ENCODE results near the gene PIEZO2.

Gene PIEZO2

DNA sequence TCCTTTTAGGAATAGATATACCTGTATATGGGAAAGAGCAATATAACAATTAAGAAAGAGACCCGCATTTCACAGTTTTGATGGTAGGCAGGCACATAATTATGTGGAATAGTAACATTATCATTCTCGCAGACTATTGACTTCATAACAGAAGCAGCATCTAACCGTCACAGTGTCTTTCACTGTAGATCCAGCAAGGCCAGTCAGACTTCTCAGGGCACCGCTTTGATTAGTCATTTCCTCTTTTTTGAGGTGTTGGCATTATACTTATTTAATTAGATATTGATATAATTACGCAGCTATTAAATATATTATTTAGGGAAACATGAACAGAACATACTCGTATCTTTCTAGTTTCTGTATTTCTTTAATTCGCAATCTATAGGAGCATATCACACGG is 447.2 kb downstream of the PIEZO2 start:
- H3K4me2 ChIP-seq (ENCODE audit: low read depth, low read length, poor library complexity, severe bottlenecking): no peak overlapping the region
- H3K27ac ChIP-seq (ENCODE audit: low read depth, low read length): no peak overlapping the region
- H3K36me3 ChIP-seq (ENCODE audit: low read length): no peaks in the 10 kb centered on the region
- H3K9me2 ChIP-seq (replicated peaks; ENCODE audit: insufficient read depth, low read length): no peaks in the 10 kb centered on the region
- H3K9me3 ChIP-seq (ENCODE audit: insufficient read depth, low read length): no peaks in the 10 kb centered on the region
- no peaks in the 10 kb centered on the region for H3K79me2 ChIP-seq (ENCODE audit: insufficient read depth, low read length)
- no peaks in the 10 kb centered on the region for H4K20me1 ChIP-seq (ENCODE audit: low read depth, low read length)
- no peaks in the 10 kb centered on the region for H3K27me3 ChIP-seq (ENCODE audit: low read length)
- H3F3A ChIP-seq (ENCODE audit: insufficient read depth): no peaks in the 10 kb centered on the region
- no peak overlapping the region for H3K9ac ChIP-seq (ENCODE audit: low read length)
- no peak overlapping the region for H3K4me3 ChIP-seq (ENCODE audit: insufficient read depth, low read length, poor library complexity, severe bottlenecking)
- no peak overlapping the region for H2AFZ ChIP-seq (ENCODE audit: low read depth, low read length, severe bottlenecking)
- TF ChIP-seq, protein P1, sequence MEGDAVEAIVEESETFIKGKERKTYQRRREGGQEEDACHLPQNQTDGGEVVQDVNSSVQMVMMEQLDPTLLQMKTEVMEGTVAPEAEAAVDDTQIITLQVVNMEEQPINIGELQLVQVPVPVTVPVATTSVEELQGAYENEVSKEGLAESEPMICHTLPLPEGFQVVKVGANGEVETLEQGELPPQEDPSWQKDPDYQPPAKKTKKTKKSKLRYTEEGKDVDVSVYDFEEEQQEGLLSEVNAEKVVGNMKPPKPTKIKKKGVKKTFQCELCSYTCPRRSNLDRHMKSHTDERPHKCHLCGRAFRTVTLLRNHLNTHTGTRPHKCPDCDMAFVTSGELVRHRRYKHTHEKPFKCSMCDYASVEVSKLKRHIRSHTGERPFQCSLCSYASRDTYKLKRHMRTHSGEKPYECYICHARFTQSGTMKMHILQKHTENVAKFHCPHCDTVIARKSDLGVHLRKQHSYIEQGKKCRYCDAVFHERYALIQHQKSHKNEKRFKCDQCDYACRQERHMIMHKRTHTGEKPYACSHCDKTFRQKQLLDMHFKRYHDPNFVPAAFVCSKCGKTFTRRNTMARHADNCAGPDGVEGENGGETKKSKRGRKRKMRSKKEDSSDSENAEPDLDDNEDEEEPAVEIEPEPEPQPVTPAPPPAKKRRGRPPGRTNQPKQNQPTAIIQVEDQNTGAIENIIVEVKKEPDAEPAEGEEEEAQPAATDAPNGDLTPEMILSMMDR (IDR thresholded peaks at IDR 0.05; ENCODE audit: insufficient read depth, low read length, poor library complexity, severe bottlenecking): no peak
- TF ChIP-seq EZH2phosphoT487 (conservative IDR thresholded peaks at IDR 0.05; ENCODE audit: low read length): no peak

DNA sequence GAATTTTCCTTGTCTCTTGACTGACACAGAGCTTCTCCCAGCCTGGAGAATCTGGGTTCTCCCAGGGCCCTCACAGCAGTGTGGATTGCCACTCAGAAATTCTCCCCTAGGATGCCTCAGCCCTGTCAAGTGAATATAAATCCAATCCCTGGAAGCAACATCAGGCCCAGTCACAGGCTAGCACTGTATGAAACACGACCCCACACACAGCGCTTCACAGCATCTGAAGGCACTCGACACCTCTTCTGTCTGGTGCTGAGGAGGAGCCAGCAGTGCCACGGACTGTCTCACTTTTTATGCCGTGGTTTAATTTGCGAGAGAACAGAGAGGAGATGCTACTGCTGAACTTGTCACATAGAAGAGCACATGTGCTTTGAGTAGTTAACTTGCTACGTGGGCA is 459.0 kb downstream of the PIEZO2 start:
- no peaks in the 10 kb centered on the region for H3F3A ChIP-seq (ENCODE audit: insufficient read depth)
- H3K9me3 ChIP-seq (ENCODE audit: insufficient read depth, low read length): no peaks in the 10 kb centered on the region
- no peak overlapping the region for H3K9ac ChIP-seq (ENCODE audit: low read length)
- no peaks in the 10 kb centered on the region for H3K27me3 ChIP-seq (ENCODE audit: low read length)
- no peak overlapping the region for H3K4me2 ChIP-seq (ENCODE audit: low read depth, low read length, poor library complexity, severe bottlenecking)
- H2AFZ ChIP-seq (ENCODE audit: low read depth, low read length, severe bottlenecking): no peak overlapping the region
- no peaks in the 10 kb centered on the region for H3K36me3 ChIP-seq (ENCODE audit: low read length)
- no peaks in the 10 kb centered on the region for H3K79me2 ChIP-seq (ENCODE audit: insufficient read depth, low read length)
- TF ChIP-seq, protein P1 (IDR thresholded peaks at IDR 0.05; ENCODE audit: insufficient read depth, low read length, poor library complexity, severe bottlenecking): no peak
- no peak for TF ChIP-seq EZH2phosphoT487 (conservative IDR thresholded peaks at IDR 0.05; ENCODE audit: low read length)
- H3K4me3 ChIP-seq (ENCODE audit: insufficient read depth, low read length, poor library complexity, severe bottlenecking): no peak overlapping the region
- H4K20me1 ChIP-seq (ENCODE audit: low read depth, low read length): no peaks in the 10 kb centered on the region
- H3K9me2 ChIP-seq (replicated peaks; ENCODE audit: insufficient read depth, low read length): no peaks in the 10 kb centered on the region
- H3K27ac ChIP-seq (ENCODE audit: low read depth, low read length): no peak overlapping the region

DNA sequence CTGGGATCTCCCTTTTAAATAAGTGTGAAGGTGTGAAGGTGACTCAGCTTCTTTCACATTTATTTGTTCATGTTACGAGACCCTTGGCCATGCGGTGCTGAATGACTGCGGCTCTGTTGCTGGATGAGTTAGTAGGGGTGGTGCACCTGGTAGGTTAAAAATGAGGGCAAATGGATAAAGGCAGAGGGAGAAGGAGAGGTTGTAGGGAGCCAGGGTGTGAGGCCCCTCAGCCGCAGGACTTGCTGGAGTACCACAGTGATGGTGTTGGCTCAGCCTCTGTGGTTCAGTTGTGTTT is 459.4 kb downstream of the PIEZO2 start:
- Histone ChIP-seq H3K9ac (ENCODE audit: low read length) (no peak overlapping the region), H3K4me3 (ENCODE audit: insufficient read depth, low read length, poor library complexity, severe bottlenecking) (no peak overlapping the region)
- no peak for TF ChIP-seq EZH2phosphoT487 (conservative IDR thresholded peaks at IDR 0.05; ENCODE audit: low read length)
- TF ChIP-seq, protein P1 (IDR thresholded peaks at IDR 0.05; ENCODE audit: insufficient read depth, low read length, poor library complexity, severe bottlenecking): no peak

More for the DNA sequence above, 459.4 kb downstream of the PIEZO2 start:
- Histone ChIP-seq H3K79me2 (ENCODE audit: insufficient read depth, low read length) (no peaks in the 10 kb centered on the region), H3F3A (ENCODE audit: insufficient read depth) (no peaks in the 10 kb centered on the region), H3K27ac (ENCODE audit: low read depth, low read length) (no peak overlapping the region), H2AFZ (ENCODE audit: low read depth, low read length, severe bottlenecking) (no peak overlapping the region), H3K27me3 (ENCODE audit: low read length) (no peaks in the 10 kb centered on the region), H3K9me2 (replicated peaks; ENCODE audit: insufficient read depth, low read length) (no peaks in the 10 kb centered on the region), H3K9me3 (ENCODE audit: insufficient read depth, low read length) (no peaks in the 10 kb centered on the region), H3K36me3 (ENCODE audit: low read length) (no peaks in the 10 kb centered on the region), H3K4me2 (ENCODE audit: low read depth, low read length, poor library complexity, severe bottlenecking) (no peak overlapping the region), H4K20me1 (ENCODE audit: low read depth, low read length) (no peaks in the 10 kb centered on the region)

All from SU-DHL-6 (cell line).